Stimulated activated CD8-positive, alpha-beta memory T cell treated with anti-CD3 and anti-CD28 coated beads, Interleukin-15, amount 100 ng/mL, for 4 hours (primary cell): ENCODE results near the gene DCLRE1C.
"Not testable (repeated sequence)": the region's sequence is repeated elsewhere in the genome, so short reads cannot be mapped to it uniquely, and the experiment has no call there.

Source experiments
- DNase-seq, 2 donors: peaks; one replicate each; pipeline ENCODE4 v3.0.0-alpha.2; 2020; ENCODE audit warnings: low read depth in 2 of 2

Gene DCLRE1C

DNA sequence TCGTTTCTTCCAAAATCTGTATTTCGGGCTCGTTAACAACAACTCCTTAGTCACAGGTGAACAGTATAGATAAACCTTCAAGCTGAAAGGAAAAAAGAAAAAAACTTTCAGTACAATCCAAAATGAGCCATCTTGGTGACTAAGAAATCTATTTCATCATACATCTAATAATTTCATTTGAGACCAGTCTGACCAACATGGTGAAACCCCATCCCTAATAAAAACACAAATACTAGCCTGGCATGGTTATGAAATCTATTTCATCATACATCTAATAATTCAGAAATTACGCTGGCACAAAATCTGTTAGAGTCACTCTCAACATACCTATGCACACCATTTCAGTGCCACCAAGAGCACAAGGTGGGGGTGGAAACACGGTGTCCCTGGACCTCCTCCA, 8.8 kb downstream of the DCLRE1C start:
- no peak for DNase-seq

DNA sequence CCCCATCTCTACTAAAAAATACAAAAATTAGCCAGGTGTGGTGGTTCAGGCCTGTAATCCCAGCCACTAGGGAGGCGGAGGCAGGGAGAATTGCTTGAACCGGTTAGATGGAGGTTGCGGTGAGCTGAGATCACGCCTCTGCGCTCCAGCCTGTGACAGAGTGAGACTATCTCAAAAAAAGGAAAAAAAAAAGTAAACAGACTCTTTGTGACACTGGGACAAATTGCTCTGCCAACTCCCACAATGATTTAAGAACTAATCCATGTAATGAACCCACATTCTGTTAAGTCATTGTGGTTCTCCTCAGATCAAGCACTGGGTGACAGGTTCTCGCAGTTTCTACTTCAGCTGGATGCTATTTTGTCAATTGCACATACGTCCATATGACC, 11.0 kb downstream of the DCLRE1C start:
- DNase-seq: not testable (repeated sequence)

DNA sequence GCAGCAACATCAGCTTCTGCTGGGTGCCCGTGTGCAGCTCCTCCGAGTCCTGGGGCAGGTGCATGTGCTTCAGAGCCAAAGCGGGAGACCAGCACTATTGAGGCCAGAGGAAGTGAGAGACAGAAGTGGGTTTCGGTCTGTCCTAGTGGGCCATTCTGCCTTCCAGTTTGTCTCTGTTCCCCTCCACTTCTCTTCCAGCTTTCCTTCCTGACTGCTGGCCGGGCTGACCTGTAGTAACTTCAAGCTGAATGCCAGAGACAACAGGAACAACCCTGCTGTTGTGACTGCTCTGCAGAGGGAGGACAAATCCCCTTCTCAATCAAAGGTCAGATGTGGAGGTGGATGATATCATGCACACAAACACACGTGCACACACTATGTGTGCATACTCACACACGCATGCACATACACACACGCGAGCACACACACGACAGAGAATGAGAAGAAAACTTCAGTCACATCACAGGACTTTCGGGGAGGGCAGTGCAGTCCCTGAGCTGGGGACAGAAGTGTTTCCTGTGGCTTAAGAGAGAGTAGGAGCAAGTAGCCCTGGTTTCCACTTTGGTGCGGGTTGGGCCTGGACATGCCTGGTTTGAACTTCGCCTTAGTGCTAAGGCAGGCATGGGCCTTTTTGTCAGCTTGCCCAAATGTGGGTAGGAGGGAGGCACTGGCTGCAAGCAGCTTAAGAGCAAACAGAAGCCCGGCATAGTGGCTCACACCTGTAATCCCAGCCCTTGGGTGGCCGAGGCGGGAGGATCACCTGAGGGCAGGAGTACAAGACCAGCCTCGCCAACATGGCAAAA, 11.5 kb downstream of the DCLRE1C start:
- DNase-seq: not testable (repeated sequence)

DNA sequence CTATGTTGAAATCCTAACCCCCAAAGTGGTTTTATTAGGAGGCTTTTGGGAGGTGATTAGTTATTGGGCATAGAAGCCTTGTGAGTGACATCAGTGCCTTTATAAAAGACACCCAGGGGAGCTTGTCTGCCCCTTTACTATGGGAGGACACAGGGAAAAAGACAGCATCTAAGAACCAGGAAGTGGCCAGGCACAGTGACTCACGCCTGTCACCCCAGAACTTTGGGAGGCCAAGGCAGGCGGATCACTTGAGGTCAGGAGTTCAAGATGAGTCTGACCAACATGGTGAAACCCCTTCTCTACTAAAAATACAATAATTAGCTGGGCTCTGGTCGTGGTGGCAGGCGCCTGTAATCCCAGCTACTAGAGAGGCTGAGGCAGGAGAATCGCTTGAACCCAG, 14.9 kb downstream of the DCLRE1C start:
- DNase-seq: not testable (repeated sequence)

DNA sequence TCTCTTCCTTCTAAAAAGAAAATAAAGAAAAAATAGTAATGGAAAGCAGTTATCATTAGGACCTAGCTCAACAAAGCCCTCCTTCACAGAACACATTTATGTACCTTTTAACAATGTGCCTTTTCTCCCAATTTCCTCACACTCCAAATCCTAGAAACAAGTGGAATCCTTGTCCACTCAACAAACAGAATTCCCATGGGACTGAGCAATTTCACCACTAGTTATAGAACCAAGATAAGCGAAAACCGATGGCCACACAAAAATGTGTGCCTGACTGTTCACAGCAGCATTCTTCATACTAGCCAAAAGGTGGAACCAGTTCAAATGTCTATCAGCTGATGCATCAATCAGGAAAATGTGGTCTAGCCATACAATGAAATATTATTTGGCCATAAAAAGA, 17.3 kb downstream of the DCLRE1C start:
- no peak for DNase-seq

DNA sequence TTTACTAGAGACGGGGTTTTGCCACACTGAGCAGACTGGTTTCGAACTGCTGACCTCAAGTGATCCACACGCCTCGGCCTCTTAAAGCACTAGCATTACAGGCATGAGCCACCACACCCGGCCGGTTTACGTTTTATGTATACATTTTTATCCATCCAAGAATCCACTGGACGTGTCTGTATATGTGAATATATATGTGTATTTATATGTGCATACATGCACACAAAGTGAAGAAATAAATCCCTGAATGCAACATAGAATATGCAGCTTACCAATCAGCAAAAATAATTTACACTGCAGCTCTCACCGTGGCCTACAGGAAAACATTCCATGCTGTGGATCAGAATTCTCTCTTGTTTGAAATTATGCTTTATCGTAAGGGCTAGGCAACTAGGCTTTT, 23.3 kb downstream of the DCLRE1C start:
- no peak for DNase-seq

DNA sequence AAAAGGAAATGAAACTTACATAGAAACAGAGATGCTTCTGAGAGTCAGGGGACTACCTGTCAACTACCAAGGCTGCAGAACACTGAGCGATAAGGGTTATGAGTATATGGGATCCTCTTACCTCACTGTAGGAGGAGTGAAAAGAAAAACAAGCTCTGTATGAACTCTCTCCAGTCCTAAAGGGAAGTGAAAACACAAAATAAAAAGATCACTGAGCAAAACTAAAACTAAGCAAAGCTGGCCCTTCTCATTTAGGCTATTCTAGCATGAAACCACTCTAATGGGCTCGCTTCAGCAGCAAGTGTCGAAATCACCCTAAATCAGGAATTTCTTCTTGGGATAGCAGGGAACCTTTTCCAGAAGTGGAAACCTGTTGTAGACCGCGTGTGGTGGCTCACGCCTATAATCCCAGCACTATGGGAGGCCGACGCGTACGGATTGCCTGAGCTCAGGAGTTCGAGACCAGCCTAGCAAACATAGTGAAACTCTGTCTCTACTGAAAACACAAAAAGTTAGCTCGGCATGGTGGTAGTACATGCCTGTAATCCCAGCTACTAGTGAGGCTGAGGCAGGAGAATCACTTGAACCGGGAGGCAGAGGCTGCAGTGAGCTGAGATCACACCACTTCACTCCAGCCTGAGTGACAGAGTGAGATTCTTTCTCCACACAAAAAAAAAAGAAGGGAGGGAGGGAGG, 27.0 kb downstream of the DCLRE1C start:
- DNase-seq: no peak

DNA sequence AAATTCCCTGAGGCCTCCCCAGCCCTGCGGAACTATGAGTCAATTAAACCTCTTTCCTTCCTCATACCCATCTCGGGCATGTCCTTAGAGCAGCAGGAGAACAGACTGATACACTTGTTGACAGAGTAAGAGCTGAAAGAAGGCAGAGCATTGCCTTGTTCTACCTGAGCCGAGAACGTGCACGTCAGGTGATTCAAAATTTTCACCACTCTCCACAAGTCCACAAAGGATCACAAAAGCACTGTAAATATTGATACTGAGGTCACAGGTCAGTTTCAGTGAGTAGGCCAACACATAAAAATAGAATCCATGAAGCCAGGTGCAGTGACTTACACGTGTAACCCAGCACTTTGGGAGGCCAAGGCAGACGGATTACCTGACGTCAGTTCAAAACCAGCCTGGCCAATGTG, 27.8 kb downstream of the DCLRE1C start:
- DNase-seq: no peak

DNA sequence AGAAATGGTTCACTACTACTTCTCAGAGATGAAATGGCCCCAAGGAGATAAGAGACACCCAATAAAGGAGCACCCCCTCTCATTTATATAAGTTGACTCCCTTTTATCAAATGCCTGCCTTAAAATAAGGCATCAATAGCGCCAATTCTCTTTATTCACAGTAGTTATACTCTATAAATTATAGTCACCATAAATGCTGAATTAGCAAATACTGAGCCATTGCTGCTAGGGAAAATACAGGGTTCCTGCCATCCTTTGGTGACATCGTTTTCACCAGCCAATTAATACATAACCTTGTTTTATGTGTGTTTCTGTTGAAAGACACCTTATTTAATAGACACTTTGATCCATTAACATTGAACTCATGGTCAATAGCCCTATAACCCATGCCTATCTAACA, 28.6 kb downstream of the DCLRE1C start:
- no peak for DNase-seq

DNA sequence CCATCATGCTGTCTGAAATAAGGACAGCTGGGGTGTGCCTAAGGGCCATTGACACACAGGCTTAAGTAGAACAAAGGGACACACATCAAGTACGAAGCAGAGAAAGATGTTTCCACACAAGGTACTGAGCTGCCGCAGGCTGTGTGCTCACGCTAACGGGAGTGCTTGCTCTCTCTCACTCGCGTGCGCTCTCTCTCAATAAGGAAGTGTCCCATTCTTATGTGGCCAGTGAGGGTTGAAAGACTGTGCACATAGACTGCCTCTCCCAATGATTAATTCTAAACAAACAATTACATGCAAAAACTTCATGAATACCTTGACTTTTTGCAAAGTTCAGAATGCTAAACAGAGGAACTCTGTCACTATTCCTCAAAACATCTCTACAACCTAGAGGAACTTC, 29.9 kb downstream of the DCLRE1C start:
- DNase-seq: no peak

DNA sequence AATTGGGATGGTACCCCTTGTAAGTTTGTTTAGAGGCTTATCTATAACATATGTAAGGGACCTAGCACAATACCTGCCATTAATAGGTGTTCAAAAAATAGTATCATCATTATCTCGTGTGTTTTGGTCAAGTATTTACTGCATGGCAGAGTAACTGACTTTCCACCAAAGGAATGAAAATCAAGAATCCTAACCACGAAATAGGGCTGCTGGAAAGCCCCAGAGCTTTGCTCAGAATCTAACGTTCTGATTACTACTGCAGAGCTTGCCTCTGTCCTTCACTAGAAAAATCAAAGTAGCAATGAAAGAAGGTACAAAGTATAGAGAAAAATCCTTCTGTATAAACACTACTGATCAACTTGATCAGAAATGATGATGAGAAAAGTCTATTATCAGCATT, 34.9 kb downstream of the DCLRE1C start:
- DNase-seq: no peak

DNA sequence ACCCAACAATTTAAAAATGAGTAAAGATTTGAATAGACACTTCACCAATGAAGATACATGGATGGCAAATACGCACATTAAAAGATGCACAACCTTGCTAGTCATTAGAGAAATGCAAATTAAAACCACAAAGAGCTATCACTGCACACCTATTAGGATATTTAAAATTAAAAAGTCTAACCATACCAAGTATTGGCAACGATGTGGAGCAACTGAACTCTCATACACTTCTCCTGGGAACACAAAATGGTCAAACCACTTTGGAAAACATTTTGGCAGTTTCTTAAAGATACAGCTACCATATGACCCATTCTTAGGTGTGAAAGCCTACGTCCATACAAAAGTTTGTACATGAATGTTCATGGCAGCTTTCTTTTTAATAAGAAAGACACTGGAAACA, 36.1 kb downstream of the DCLRE1C start:
- DNase-seq: no peak

DNA sequence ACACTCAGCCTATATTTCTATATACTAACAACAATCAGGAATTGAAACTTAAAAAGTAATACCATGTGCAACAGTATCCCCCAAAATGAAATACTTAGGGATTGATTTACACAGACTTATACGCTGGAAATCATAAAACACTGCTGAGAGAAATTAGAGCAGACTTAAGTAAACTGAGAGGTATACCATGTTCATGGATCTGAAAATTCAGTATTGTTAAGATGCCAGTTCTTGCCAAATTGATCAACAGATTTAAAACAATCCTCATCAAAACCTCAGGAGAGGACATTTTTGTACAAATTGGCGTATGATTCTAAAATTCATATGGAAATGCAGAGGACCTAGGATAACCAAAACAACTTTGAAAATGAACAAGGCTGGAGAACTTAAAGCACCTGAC, 37.3 kb downstream of the DCLRE1C start:
- DNase-seq: no peak

DNA sequence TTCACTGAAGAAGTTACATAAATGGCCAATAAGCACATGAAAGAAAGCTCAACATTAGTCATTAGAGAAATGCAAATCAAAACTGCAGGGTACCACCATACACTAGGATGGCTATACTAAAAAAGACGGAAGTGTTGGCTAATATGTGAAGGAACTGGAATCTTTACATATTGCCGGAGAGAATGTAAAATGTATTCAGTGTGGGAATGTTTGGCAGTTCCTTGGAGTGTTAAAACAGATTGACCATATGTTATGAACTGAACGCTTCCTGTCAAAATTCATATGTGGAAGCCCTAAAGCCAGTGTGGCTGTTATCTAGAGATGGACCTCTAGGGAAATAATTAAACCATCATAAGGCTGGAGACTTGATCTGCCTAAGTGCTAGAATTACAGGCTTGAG, 42.1 kb downstream of the DCLRE1C start:
- no peak for DNase-seq

DNA sequence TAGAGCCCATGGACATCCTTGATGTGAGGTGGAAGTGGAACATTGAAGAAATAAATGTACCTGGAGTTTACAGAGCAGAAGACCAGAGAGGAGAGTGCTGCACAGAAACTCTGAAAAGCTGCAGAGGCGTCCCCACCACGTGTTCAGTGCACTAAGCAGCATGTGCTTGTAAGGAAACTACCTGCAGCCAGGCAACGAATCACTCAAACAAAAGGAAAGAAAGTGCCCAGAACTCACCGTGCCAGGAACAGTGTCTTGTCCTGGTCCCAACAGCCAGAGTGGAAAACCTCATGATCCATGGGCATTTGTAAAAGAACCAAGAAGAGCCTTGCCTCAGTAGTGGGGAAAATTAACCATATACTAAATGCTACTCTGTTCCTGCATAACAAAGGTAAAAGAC, 42.9 kb downstream of the DCLRE1C start:
- DNase-seq: no peak

DNA sequence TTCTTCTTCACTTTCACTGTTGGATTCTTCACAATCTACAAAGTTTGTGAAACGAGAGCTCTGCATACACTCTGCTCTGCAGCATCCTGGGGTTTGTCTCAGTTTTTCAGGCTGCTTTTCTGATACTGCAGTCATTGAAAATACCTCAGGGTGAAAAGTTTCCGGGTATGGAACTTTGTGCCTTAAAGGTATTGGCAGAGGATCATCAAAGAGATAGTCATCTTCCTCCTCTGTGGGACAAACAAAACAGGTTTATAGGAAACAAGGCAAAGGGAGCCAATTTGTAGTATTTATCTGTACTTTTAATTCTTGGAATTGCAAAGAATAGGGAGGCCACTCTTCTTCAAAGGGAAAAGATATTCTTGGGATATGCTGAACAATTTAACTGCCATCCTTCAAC, 44.8 kb downstream of the DCLRE1C start:
- DNase-seq: no peak

DNA sequence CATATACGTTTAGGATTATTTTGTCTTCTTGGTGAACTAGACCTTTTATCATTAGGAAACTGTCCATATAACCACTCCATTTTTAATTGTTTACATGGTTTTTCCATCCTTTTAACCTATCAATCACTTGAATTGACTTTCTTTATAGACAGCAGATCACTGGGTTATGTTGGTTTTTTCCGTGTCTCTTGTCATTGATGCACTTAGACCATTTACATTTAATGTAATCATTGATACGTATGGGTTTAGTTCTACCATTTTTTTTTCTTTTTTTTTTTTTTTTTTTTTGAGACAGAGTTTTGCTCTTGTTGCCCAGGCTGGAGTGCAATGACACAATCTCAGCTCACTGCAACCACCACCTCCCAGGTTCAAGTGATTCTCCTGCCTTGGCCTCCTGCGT, 46.3 kb downstream of the DCLRE1C start:
- DNase-seq: not testable (repeated sequence)

DNA sequence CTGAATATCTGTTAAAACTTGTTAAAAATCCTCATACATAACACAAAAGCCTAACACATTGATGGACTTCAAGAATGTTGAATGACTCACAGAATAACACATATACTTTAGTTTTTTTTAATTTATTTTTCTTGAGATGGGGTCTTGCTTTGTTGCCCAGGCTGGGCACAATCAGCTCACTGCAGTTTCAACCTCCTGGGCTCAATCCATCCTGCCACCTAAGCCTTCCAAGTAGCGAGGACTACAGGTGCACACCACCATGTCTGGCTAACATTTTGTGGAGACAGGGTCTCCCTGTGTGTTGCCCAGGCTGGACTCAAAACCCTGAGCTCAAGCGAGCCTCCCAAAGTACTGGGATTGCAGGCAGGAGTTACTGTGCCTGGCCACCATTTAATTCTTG, 47.1 kb downstream of the DCLRE1C start:
- DNase-seq: no peak

DNA sequence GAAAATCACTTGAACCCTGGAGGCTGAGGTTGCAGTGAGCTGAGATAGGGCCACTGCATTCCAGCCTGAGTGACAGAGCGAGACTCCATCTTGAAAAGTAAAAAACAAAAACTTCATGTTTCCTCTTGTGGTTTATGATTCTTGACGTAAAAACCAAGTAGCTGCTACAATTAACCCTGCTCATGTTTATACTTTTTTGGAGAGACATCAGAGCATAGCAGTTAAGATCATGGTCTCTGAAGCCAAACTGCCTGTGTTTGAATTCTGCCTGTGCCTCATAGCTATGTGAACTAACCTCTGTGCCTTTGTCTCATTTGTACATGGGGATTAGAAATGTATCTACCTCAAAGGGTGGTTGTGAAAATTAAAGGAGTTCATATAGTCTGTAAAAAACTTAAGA, 48.0 kb downstream of the DCLRE1C start:
- no peak for DNase-seq

DNA sequence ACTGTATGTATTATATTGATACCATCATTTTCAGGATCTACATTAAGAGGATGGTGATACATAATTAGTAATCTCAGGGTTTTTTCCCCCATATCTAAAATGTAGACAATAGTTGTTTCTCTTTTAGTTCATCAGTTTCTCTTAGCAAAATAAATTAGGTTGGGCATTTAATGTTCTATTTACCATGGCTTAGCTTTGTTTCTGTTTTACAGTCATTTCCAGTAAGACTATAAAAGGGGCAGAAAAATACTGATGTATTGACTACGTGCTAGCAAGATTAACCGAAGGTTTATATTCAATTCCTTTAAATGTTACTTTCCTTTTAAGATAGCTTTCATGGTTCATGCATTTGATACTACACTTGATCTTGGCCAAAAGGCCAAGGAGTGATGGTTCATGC, 49.0 kb downstream of the DCLRE1C start:
- DNase-seq: no peak

DNA sequence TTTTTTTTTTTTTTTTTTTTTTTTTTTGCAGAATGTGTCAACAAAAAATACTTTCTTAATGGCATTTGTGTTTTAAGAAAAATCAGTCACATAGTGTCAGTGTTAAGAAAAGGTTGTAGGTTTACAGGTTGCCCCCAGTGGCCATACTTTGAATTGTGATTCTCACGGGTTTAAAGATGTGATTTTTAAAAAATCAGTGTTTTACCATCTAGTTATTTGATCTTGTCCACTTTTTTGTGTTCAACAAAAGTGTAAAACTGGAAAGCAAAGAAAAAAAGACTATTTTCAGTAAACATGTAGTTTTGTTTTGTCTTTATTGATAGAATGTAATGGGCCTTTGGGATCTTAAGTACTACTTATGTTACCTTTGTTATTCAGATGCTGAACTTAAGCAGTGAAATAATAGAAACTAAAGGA, 49.6 kb downstream of the DCLRE1C start:
- DNase-seq: no peak

DNA sequence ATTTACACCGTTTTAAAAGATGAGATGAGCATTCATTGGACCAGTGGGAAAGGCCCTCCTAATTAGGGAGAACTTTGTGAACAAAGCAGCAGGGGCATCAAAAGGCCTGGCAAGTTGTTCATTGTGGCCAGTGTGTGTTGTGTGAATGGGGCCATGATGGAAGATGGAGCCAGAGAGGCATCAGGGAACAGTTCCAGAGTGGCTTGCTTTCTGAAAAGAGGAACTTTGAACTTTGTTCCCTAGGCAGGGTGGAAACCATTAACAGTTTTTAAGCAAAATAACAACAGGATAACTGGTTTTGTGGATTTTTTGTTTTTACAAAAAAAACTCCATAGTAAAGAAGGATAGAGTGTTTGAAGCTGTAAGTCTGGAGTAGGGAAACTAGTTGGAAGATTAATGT, 62.7 kb downstream of the DCLRE1C start:
- no peak for DNase-seq

DNA sequence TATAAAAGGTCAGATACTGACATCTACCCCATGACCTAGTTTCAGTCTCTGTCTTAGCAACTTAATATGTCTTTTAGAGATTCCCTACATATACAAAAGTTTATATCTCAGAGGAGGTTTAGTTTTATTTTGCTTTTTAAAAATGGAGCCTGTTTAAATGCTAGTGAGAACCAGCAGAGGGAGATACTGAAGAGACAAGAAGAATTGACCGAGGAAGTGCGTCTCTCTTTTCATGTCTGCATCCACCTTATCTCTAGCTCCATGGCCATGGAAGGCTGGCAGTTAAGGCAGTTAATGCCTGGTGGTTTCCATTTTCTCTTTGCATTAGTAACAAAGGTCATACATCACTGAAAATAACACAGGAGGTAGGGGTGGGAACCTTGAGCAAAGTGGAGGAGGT, 64.6 kb downstream of the DCLRE1C start:
- no peak for DNase-seq

DNA sequence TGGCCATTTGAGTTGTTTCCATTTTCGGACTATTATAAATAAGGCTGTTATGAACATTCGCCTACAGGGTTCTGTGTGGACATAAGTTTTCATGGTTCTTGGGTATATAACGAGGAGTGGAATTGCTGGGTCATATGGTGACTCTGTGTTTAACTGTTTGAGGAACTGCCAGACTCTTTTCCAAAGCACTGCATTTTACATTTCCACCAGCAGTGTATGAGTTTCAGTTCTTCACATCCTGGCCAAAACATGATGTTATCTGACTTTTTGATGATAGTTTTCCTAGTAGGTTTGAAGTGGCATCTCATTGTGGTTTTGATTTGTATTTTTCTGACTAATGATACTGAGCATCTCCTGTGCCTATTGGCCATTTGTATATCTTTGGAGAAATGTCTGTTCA, 69.8 kb downstream of the DCLRE1C start:
- no peak for DNase-seq
